CD4-positive, alpha-beta T cell treated with Interleukin-17A for 1 hour (primary cell): ENCODE measurements around the gene ZNF354B.
"Not testable (repeated sequence)": the region's sequence is repeated elsewhere in the genome, so short reads cannot be mapped to it uniquely, and the experiment has no call there.

ENCODE experiments used
- DNase-seq: peaks from one replicate; pipeline ENCODE4 v3.0.0-alpha.2; 2020

ZNF354B gene

DNA sequence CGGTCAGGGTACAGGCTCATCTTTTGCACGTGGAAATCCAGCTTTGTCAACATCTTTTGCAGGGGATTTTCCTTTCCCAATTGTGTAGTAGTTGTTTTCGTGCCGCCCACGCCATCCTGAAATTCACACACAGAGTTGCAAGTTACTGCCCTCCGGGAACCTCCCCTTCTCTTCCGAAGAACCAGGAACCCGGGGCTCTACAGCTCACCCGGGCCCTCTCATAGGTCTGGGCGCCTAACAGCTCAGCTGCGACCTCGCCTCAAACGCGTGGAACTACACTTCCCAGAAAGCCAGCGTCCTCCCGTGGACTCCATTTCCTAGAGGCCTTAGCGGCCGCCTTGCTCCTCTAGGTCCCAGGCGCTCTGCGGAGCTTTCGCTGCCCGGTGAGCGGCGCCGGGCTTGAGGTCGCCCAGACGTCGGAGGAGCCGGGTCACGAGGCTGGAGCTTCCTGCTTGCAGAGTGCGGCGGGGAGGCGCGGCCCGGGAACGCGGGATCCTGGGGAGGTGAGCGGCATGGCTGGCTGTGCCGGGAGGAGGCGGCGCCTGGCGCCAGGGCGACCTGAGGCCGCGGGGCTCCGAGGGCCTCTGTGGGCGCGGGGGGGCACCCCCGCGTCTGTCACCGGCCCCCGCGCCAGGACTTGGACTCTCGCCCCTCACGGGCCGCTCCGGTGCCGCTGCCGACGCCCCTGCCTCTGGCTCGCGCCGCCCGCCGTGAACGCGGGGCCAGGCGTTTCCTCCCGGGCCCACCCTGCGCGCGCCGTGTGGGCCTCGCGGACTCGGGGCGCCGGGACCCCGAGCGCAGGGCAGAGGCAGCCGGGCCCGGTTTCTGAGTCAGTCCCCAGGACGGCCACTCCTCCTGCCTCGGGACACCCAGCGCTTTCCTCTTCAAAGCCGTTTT, at the start of gene ZNF354B:
ZNF354B (plus strand) TSS at position 329 of the 897 bp plus-strand sequence. CDS start 1,095 bp downstream, outside the sequence.
- peak; percentile 92 for DNase-seq

DNA sequence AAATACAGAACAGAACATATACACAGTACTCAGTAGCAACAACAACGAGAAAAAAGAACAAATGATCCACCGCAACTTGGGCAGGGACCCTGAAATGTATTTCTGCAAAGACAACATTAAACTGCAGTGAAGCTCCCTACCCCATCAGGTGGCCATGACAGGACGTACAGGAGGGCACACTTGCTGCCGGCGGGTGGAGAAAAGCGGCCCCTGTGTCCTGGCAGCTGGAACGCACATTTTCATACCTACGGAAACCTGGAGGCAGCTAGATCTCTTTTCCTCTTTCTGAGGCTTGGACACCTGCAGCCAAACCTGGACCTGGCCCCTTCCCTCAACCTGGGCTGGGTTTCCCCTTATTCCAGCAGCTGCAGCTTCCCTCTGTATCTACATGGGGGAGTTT, 42.2 kb upstream of the ZNF354B start:
- DNase-seq = no peak

DNA sequence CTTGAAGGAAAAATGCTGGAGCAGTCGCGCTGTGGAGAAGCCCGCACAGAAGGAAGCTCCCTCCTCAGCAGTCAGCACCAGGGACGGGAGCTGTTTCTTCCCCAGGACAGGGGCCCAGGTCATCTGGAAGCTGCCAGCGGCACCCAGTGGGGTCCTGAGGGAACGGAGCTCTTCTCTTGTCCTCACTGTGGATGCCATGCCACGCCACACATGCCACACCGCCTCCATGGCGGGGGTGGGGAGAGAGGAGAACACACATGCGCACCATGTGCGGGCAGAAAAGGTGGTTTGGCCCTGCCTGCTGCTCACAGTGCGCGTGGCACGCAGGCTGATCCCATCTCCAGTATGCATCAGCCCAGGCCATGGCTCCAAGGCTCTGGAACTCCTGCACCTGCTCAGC, 41.7 kb upstream of the ZNF354B start:
- no peak for DNase-seq

DNA sequence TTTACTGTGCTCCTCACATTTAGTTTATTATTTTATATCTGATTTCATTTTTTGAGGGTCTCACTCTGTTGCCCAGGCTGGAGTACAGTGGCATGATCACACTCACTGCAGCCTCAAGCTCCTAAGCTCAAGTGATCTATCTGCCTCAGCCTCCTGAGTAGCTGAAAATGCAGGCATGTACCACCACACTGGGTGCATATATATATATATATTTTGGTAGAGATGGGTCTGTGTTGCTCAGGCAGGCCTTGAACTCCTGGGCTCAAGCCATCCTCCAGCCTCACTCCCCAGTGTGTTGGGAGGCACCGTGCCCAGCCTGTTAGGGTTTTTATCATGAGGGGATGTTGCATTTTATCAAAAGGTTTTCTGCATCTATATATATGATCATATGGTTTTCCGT, 39.8 kb upstream of the ZNF354B start:
- DNase-seq = no peak

DNA sequence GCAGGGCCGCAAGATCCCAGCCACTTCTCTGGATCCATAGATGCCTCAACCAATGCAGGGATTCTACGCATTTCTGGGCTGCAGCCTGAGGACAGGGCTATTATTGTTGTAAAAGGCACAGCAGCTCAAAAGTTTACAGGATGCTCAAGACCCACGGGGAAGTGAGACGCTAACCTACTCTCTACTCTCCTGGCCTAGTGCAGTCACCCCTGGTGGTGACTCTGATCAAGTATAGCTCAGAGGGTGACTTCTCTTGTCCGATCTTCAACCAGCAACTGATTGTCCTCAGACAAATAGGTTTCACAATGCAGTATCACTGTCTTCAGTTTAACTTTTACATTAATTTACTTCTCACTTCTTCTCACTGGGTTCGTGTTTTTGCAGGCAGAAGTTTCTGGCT, 34.3 kb upstream of the ZNF354B start:
- no peak for DNase-seq

DNA sequence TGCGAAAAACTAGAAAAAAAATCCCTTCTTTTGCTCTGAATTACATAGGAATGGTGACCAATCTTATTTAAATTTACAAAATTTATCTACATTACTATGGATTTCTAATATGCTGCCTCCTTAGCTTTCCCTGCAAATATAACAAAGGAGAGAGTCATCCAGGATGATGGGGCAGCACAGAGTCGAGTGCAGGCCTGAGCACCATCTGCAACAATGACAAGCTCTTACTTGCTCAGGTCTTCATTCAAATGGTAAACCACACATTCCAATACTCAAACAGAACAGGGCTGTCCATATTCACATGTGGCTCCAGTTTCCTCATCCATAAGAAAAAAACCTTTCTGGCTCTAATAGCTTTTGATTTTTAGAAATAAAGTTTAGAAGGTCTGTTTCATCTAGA, 33.5 kb upstream of the ZNF354B start:
- no peak for DNase-seq

DNA sequence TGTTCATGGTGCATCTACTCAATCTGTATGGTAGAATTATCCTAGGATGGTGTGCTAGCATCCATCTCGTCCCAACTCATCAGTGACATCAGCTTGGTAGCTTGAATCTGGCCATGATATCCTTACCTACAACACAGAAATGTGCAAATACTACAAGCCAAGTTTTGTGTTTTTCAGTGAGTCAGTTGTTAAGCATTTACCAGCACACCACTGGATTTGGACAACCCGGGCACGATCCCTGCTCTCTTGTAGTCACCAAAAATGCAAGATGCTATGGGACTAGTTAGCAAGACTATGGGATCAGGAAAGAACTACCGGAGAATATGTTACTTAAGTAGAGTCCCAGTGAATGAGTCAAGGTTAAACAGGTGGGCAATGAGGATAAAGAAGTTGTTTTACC, 32.1 kb upstream of the ZNF354B start:
- DNase-seq = no peak

DNA sequence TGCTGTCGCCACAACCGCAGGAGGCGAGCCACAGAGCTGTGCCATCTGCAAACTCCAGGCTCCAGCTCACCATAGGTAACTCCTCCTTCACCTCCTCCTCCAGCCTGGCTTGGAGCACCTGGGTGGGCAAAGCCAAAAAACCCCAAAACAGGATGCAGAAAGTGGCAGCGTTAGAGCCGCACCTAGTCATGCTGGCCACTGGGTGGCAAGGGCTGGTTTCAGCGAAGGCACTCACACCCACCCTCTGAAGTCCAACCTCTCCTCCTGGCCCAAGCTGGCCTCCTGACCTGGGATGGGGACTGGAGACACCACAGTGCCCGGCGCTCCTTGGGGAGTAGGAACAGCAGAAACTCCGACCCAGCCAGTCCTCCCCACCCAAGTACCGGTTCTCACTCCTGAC, 28.7 kb upstream of the ZNF354B start:
- DNase-seq = no peak

DNA sequence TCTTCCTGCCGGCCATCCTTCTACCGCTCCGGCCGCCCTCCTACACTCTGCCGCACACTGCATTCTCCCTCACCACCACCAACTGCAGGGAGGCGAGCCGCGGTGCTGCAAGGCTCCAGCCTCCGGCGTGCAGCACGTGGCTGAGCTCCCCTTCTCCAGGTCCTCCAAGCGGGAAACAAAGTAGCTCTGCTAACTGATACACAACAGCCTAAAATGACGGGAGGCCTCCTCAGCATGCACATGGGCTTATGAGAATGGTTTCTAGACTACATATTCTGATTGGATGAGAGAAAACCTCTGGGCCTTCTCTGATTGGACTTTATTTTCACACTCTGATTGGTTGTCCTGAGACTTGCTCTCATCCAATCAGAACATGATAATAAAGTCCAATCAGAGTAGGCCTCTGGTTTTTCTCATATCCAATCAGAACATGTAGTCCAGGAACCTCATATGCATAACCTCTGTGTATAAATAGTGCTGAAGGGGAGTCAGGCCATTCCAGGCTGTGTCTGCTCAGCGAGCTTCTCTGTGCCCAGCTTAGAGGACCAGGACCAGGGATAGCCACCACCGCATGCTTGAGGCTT, 27.0 kb upstream of the ZNF354B start:
- DNase-seq = no peak

DNA sequence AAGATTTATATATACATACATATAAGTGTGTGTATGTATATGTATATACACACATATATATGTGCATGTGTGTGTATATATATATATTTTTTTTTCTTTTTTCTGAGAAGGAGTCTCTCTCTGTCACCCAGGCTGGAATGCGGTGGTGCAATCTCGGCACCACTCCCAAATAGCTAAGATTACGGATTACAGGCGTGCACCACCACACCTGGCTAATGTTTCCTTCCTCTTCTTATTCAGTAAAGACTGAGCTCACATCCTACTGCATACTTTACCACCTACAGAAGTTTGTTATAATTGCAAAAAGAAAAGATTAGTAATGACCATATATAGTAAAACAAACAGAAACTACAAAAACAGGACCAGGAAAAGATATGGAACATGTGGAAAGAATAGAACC, 23.1 kb upstream of the ZNF354B start:
- no peak for DNase-seq

DNA sequence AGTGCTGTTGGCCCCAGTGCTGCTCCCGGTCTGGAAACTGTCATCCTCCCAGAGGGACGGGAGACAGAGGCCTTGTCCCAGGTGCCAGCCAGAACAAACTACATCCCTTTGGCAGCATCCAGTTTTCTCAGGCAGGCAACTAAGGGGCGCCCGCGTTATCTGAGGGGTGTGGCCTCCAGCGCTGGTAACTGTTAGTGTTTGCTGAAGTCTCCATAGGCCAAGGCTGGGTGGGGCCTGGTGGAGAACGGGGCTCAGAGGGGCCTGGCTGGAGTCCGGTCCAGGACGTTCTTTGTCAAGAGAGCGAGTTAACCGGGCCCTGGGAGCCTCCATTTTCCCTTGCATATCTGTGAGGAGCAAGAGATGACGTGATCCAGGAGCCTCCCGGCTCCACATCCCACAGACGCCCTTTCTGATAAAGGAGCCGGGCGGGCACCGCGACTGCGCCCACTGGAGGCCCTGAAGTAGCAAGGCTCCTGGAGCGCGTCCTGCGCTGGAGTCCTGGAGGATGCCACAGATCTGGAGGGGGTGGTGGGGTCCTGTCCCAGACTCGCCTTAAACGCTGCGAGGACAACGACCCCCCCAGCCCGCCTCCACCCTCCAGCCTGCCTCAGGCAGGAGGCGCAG, 20.9 kb upstream of the ZNF354B start:
- DNase-seq = not testable (repeated sequence)

DNA sequence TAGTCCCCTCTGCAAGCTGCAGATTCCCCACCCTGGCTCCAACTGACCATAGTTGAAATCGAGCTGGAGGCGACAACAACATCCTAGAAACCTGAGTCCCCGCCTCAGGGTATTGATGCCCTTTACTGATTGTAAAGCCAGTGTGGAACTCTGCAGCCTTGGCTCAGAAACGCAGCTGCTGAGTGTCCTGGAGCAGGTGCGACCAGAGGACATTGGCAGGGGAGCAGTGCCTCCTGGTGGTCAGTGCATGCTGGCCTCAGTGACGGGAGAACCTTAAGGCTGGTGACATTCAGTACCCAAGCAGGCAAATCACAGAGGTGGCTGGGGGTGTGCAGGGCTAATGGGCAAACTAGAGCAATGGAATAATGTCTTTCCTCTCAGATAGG, 20.4 kb upstream of the ZNF354B start:
- DNase-seq = peak; percentile 44

DNA sequence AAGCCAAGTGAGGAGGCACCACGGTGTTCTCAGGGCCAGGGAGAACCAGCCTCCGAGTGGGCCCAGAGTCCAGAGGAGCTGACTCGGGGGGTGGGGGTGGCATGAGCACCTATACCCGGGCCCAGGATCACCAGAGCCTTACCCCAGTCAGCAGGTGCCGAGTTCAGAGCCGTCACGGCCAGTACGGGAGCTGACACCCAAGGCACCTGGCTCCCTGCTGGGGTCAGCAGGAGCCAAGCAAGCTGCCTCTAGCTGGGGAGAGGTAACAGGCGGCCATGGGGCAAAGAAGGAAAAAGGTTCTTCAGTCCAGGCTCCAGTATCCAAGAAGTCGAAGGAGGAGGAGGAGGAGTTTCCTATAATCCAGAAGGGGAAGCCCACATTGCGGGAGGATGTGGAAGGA, 19.4 kb upstream of the ZNF354B start:
- DNase-seq = not testable (repeated sequence)

DNA sequence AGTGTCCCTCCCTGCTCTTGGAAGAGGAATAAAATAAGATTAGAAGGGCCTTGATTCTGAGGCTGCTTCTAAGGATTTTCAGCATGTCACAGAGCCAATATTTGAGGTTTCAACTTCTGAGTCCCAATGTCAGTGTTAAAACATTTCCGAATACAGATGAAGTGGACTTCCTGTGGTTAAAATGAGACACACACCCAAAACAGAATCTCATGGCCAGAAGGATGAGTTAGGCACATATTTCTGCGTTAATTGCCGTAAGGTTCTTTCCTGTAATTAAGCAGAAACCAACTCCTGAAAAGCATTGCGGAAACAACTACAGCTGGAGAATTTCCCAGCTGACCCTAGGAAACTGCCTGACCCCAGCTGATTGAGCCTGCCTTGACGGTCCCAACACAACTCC, 10.4 kb upstream of the ZNF354B start:
- DNase-seq = no peak

DNA sequence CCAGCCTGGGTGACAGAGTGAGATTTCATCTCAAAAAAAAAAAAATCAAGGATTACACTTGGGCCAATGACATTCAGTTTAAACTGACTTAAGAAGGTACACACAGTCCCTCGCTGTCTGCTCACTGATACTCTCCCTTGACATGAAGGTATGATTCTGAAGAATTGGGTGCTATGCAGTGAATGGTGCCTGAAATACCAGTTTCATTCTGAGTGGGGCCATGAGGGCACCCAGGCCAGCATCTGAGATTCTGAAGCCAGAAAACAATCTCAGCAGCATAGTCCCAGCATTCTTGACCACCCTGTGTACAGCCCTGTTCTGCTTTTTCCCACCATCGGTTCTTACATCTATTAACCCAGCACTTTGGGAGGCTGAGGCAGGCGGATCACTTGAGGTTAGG, 7.8 kb upstream of the ZNF354B start:
- no peak for DNase-seq

DNA sequence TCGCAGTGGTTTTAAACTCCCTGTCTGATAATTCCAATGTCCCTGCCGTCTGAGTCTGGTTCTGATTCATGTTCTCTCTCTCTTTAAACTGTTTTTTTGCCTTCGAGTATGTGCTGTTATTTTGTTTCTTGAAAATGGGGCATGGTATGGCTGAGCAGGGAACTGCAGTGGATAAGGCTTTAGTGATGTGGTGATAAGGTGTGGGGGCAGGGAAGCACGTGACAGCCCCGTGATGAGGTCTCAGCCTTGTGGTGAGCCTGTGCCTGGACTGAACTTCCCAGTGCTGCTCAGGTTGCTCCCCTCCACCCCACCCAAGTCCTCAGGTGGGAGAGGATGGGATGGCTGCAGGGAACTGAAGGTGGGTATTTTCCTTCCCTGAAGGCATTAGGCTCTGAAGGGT, 5.5 kb upstream of the ZNF354B start:
- no peak for DNase-seq

DNA sequence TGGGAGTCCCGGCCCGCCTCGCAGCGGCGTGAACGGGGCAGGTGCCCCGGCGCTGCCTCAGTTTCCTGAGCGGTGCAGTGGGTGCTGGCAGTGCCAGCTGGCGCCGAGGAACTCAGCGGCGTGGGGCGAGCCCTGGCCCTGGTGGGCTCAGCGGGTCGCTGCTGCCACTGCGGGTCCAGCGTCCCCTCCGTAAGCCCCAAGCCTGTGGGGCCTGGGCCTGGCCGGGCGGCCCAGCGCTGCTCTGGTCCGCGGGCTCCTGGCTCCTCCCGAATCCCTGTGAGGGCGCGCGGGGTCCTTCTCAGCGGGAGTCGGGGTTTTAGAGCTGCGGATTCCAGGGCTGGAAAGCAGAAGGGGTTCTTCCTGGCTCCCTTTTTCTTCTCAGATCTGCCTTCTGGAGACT, 862 bp downstream of the ZNF354B start:
- not testable (repeated sequence) for DNase-seq

DNA sequence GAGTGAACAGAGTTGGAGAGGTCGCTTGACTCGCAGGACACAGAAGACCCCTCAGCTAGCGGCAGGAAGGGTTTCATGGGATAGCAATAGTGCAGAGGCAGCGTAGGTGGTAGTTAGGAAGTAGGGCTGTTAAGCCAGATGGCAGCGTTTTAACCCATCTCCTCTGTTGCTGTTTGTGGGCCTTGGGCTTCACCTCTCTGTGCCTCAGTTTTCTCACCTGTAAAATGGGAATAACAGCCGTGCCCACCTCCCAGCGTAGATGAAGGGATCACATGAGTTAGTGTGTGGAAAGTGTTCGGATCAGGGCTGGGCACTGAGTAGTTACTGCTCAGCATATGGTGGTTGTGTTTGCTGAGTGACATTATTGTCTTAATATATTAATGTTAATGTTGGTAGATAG, 1.9 kb downstream of the ZNF354B start:
- no peak for DNase-seq

DNA sequence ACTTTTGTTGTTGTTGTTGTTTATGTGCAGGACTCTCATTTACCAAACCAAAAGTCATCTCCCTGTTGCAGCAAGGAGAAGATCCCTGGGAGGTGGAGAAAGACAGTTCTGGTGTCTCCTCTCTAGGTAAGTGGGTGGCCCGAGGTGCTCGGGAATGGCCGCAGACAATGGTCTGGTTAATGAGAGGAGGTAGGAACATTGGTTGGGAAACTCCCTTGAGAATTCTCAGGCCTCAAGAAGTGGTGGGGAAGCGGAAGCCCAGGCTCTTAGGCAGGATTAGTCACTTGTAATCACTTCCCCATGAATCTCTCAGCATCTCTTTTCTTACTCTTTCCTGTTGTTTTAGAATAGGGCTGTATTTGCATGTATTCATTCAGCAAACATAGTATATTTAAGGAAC, 7.2 kb downstream of the ZNF354B start:
- no peak for DNase-seq

DNA sequence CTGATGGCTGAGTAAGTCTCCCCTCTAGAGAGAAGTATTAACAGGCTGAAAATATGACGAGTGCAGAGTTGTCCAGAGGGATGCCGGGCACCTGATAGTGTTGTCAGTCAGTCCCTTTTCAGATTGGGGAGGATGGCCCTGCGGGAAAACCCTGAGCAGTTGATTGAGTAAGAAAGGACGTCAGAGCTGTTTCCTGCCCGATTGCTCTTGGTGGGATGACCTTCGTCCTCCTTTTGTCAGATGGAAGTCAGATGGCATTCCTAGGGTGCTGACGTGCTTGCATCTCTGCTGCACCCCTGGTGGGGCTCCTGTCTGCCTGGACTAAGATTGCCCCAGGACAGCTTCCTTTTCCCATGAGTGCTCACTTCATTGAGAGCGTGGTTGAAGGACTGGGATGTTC, 9.8 kb downstream of the ZNF354B start:
- DNase-seq = no peak

DNA sequence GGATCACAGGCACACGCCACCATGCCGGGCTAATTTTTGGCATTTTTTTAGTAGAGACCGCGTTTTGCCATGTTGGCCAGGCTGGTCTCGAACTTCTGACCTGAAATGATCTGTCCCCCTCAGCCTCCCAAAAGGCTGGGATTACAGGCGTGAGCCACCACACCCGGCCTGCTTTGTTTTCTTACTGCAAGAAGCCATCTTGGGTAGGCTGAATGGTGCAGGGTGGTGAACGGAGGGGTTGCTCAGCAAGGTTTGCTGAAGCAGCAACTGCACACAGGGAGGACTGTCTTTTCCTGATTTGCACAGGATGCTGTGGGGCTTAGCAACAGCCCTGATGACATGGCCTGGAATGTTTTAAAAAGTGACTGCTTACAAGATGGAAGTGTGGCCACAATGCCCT, 10.7 kb downstream of the ZNF354B start:
- DNase-seq = no peak

DNA sequence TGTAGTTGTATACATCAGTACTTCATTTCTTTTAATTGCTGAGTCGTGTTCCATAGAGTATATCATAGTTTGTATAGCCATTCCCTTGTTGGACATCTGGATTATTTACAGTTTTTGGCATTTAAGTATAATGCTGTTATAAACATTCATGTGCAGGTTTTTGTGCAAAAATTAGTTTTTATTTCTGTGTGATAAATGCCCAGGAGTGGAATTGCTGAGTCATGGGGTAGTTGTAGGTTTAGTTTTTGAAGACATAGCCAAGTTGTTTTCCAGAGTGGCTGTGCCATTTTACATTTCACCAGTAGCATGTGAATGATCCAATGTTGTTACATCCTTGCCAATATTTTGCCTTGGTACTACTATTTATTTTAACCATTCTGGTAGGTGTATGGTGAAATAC, 12.5 kb downstream of the ZNF354B start:
- DNase-seq = no peak

DNA sequence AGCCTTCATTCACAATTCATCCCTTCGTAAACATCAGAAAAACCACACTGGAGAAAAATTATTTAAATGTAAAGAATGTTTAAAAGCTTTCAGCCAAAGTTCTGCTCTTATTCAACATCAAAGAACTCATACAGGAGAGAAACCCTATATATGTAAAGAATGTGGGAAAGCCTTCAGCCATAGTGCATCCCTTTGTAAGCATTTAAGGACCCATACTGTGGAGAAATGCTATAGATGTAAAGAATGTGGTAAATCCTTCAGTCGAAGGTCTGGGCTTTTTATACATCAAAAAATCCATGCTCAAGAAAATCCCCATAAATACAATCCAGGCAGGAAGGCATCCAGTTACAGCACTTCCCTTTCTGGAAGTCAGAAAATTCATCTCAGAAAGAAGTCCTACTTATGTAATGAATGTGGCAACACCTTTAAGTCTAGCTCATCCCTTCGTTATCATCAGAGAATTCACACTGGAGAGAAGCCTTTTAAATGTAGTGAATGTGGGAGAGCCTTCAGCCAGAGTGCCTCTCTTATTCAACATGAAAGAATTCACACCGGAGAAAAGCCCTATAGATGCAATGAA, 23.5 kb downstream of the ZNF354B start:
- DNase-seq = not testable (repeated sequence)
